AG04450 (cell line): Measurements from ENCODE around the gene TMEM245. TPM values are rescaled to one million over a fixed set of nuclear protein-coding genes. Genes with fewer than 3 reads are reported as not detected.

Experiments used
- CTCF ChIA-PET: fragments of 300-600, 350-600 bp; formaldehyde crosslinking; extraction: SDS; loops from one replicate; lab custom pipeline; 2022; ENCODE audit warnings: antibody characterized with exemption, inconsistent platforms; lab: Charles Lee
- POLR2A ChIA-PET: fragments of 350-600 bp; formaldehyde crosslinking; extraction: SDS; loops from one replicate; lab custom pipeline; 2021; ENCODE audit warnings: antibody characterized with exemption, inconsistent platforms; lab: Yijun Ruan, JAX
- DNase-seq: peaks from one replicate; pipeline ENCODE4 v3.0.0-alpha.2; 2011; ENCODE audit warnings: low read depth, low spot score
- H3K27ac ChIP-seq: one replicate; pipeline ENCODE4 v1.5.1; 2012; ENCODE audit warnings: low read depth, low read length, control low read depth
- H3K27me3 ChIP-seq: one replicate; pipeline ENCODE4 v1.6.0; 2012; ENCODE audit warnings: low read length; ENCODE audit not compliant: control insufficient read depth, insufficient read depth
- H3K4me3 ChIP-seq: 2 replicates; pipeline ENCODE4 v1.5.1; 2011; ENCODE audit warnings: mild to moderate bottlenecking, low read depth, low read length, control low read depth
- H3K9me3 ChIP-seq: 2 replicates; pipeline ENCODE4 v1.5.1; 2012; ENCODE audit warnings: low read length; ENCODE audit not compliant: control insufficient read depth, insufficient read depth
- CTCF ChIP-seq: IDR thresholded peaks from 2 replicates; pipeline ENCODE4 v1.5.1; 2011; ENCODE audit warnings: low read depth, low read length, control low read depth, inconsistent platforms
- polyA plus RNA-seq: library from polyadenylated mRNA; depleted of rRNA; stranded (reverse); fragments of >200 nt; gene quantifications from 2 replicates; pipeline ENCODE4 v1.2.3, GENCODE V29; 2011

The TMEM245 gene
- polyA plus RNA-seq, 1 experiment: 42.0 TPM

- Histone ChIP-seq H3K27me3 (no peaks in the 10 kb centered on the region), H3K4me3 (no peak overlapping the region), H3K27ac (no peak overlapping the region), H3K9me3 (no peaks in the 10 kb centered on the region)
- ChIA-PET POLR2A (no interaction called here), CTCF (no interaction called here)
- no peak for TF ChIP-seq CTCF
- DNase-seq: no peak
These were observed 89.3 kb downstream of the TMEM245 start for GRCh38 chr9:109030426-109030825.

- no peak for DNase-seq
- TF ChIP-seq CTCF: no peak
- POLR2A ChIA-PET: interaction anchor here (0.6 kb wide), 1 partner anchor 279 kb away, joined by 3 read pairs; no protein-coding TSS in a partner anchor
- no peaks in the 10 kb centered on the region for H3K9me3 ChIP-seq
- no peak overlapping the region for H3K27ac ChIP-seq
- CTCF ChIA-PET: interaction anchor here (1.5 kb wide), 1 partner anchor 9 kb away, joined by 3 read pairs; no protein-coding TSS in a partner anchor
- H3K27me3 ChIP-seq: no peaks in the 10 kb centered on the region
- no peak overlapping the region for H3K4me3 ChIP-seq
These were observed 91.3 kb downstream of the TMEM245 start for GRCh38 chr9:109028457-109028856.

- Histone ChIP-seq H3K9me3 (no peaks in the 10 kb centered on the region), H3K27ac (peak overlapping the region; percentile 40), H3K27me3 (no peaks in the 10 kb centered on the region), H3K4me3 (no peak overlapping the region)
- POLR2A ChIA-PET: no interaction called here
- no peak for DNase-seq
- CTCF ChIA-PET: no interaction called here
- TF ChIP-seq CTCF: no peak
These were observed 92.6 kb downstream of the TMEM245 start for GRCh38 chr9:109027176-109027575.

- CTCF ChIA-PET: no interaction called here
These were observed 93.4 kb downstream of the TMEM245 start for GRCh38 chr9:109026306-109026705.

GRCh38 chr9:109022873-109023272, 96.9 kb downstream of the TMEM245 start:
- ChIA-PET CTCF (interaction anchor here (0.9 kb wide), 1 partner anchor 11 kb away, joined by 3 read pairs; no protein-coding TSS in a partner anchor), POLR2A (no interaction called here)
- DNase-seq: no peak
- no peaks in the 10 kb centered on the region for H3K9me3 ChIP-seq
- H3K4me3 ChIP-seq: no peak overlapping the region
- no peak for TF ChIP-seq CTCF
- H3K27ac ChIP-seq: no peak overlapping the region
- no peaks in the 10 kb centered on the region for H3K27me3 ChIP-seq

More at GRCh38 chr9:109026306-109026705, 93.4 kb downstream of the TMEM245 start:
- Histone ChIP-seq H3K27me3 (no peaks in the 10 kb centered on the region), H3K27ac (no peak overlapping the region), H3K4me3 (no peak overlapping the region), H3K9me3 (no peaks in the 10 kb centered on the region)
- DNase-seq: no peak
- no peak for TF ChIP-seq CTCF
- POLR2A ChIA-PET: no interaction called here
